B cell (primary cell): Measurements from ENCODE around the gene CROCC. TPM values are rescaled to one million over a fixed set of nuclear protein-coding genes. Genes with fewer than 3 reads are reported as not detected.

Experiments used
- ATAC-seq: fragments of 200-7000 bp; cut with Tn5 transposase; one replicate; pipeline ENCODE4 v1.10.0; 2021; ENCODE audit warnings: low read depth, mild to moderate bottlenecking, moderate number of reproducible peaks, moderate library complexity
- CTCF ChIA-PET: fragments of 350-600 bp; sonication (Branson Sonifier 250); formaldehyde crosslinking; loops from one replicate; lab custom pipeline; 2021; ENCODE audit warnings: antibody characterized with exemption, inconsistent platforms; lab: Charles Lee
- POLR2A ChIA-PET: fragments of 350-600 bp; sonication (Branson Sonifier 250); formaldehyde crosslinking; loops from one replicate; lab custom pipeline; 2021; ENCODE audit warnings: antibody characterized with exemption; lab: Charles Lee
- DNase-seq: peaks from one replicate; pipeline ENCODE4 v3.0.0; 2013
- H2AFZ ChIP-seq: 2 replicates; pipeline ENCODE4 v1.6.1; 2012; ENCODE audit warnings: mild to moderate bottlenecking, low read depth, low read length; ENCODE audit not compliant: insufficient read depth, poor library complexity, severe bottlenecking
- H3K27ac ChIP-seq, 2 donors: 1 replicate in 1 of 2; 2 replicates in 1 of 2; pipeline ENCODE4 v1.5.1; 2012 to 2013; ENCODE audit warnings: low read length in 2 of 2, mild to moderate bottlenecking in 2 of 2, moderate library complexity in 1 of 2
- H3K27me3 ChIP-seq, 4 experiments: fragments of 200-600 bp in 1 of 4; sonication (generic) in 1 of 4; replicated peaks in 1 of 4; 1 replicate in 2 of 4; 2 replicates in 2 of 4; pipeline versions ENCODE4 v1.6.1 to v1.7.0; 2013 to 2016; ENCODE audit warnings: low read length in 3 of 4, mild to moderate bottlenecking in 2 of 4, mixed read lengths in 1 of 4, moderate library complexity in 1 of 4; ENCODE audit not compliant: insufficient read depth in 4 of 4, control insufficient read depth in 3 of 4; ENCODE audit errors: control extremely low read depth in 1 of 4
- H3K36me3 ChIP-seq, 2 experiments: replicated peaks in 1 of 2; 1 replicate in 1 of 2; 2 replicates in 1 of 2; pipeline versions ENCODE4 v1.6.1 to v1.7.1; 2013; ENCODE audit warnings: low read length in 1 of 2; ENCODE audit not compliant: insufficient read depth in 2 of 2, control insufficient read depth in 1 of 2; ENCODE audit errors: control extremely low read depth in 1 of 2, extremely low read depth in 1 of 2
- H3K4me1 ChIP-seq, 2 donors: fragments of 200-600 bp in 1 of 2; sonication (generic) in 1 of 2; 1 replicate in 1 of 2; 2 replicates in 1 of 2; pipeline versions ENCODE4 v1.5.1 to v1.6.1; 2013 to 2017; ENCODE audit warnings: low read length in 2 of 2; ENCODE audit not compliant: control insufficient read depth in 2 of 2, insufficient read depth in 2 of 2
- H3K4me2 ChIP-seq: replicated peaks from 2 replicates; pipeline ENCODE3; 2012; ENCODE audit warnings: mild to moderate bottlenecking, low read depth, low read length; ENCODE audit not compliant: poor library complexity, severe bottlenecking
- H3K4me3 ChIP-seq, 5 experiments: fragments of 200-600 bp in 1 of 5; sonication (generic) in 1 of 5; 1 replicate in 3 of 5; 2 replicates in 2 of 5; pipeline versions ENCODE4 v1.5.1 to v1.7.0; 2011 to 2016; ENCODE audit warnings: low read length in 4 of 5, mild to moderate bottlenecking in 4 of 5, low read depth in 2 of 5, control low read depth in 1 of 5, moderate library complexity in 1 of 5; ENCODE audit not compliant: insufficient read depth in 1 of 5; ENCODE audit errors: control extremely low read depth in 1 of 5, extremely low read depth in 1 of 5
- H3K79me2 ChIP-seq: fragments of 200-600 bp; sonication (generic); one replicate; pipeline ENCODE4 v1.6.0; 2016; ENCODE audit warnings: low read length; ENCODE audit not compliant: control insufficient read depth, insufficient read depth
- H3K9ac ChIP-seq: fragments of 200-600 bp; sonication (generic); 2 replicates; pipeline ENCODE4 v1.6.1; 2017; ENCODE audit warnings: mild to moderate bottlenecking, low read length, moderate library complexity
- H3K9me3 ChIP-seq, 3 donors: one replicate each; pipeline versions ENCODE4 v1.6.1 to v1.7.1; 2013; ENCODE audit warnings: low read length in 2 of 3; ENCODE audit not compliant: control insufficient read depth in 2 of 3, insufficient read depth in 1 of 3; ENCODE audit errors: control extremely low read depth in 1 of 3
- H4K20me1 ChIP-seq: 2 replicates; pipeline ENCODE4 v1.6.0; 2012; ENCODE audit warnings: mild to moderate bottlenecking, low read length; ENCODE audit not compliant: insufficient read depth, control insufficient read depth, poor library complexity, severe bottlenecking
- H3K27ac Mint-ChIP-seq: one replicate; pipeline ENCODE4 v1.8.0; 2021; ENCODE audit warnings: mixed read lengths
- H3K27me3 Mint-ChIP-seq: one replicate; pipeline ENCODE4 v1.8.0; 2021; ENCODE audit warnings: mixed read lengths
- H3K4me1 Mint-ChIP-seq: one replicate; pipeline ENCODE4 v1.8.0; 2021; ENCODE audit warnings: mixed read lengths
- H3K4me3 Mint-ChIP-seq: one replicate; pipeline ENCODE4 v1.8.0; 2021; ENCODE audit warnings: mixed read lengths
- H3K9me3 Mint-ChIP-seq: one replicate; pipeline ENCODE4 v1.8.0; 2022; ENCODE audit warnings: mixed read lengths; ENCODE audit not compliant: insufficient read depth
- CTCF ChIP-seq: fragments of 200-600 bp; IDR thresholded peaks from one replicate; pipeline ENCODE4 v1.8.0; 2022; ENCODE audit warnings: antibody characterized with exemption, mild to moderate bottlenecking
- EZH2 ChIP-seq: IDR thresholded peaks from 2 replicates; pipeline ENCODE4 v1.6.1; 2012; ENCODE audit warnings: borderline replicate concordance, low read depth, mild to moderate bottlenecking, moderate library complexity, low read length; ENCODE audit not compliant: insufficient read depth, poor library complexity, severe bottlenecking
- whole genome bisulfite sequencing: methylation state at CpG from one replicate; pipeline ENCODE4 v1.1.5; 2013; ENCODE audit warnings: missing lambda C conversion rate; ENCODE audit not compliant: insufficient coverage; 5-methylcytosine and 5-hydroxymethylcytosine counted together
- intact Hi-C: fragments of 100-400 bp; cut with micrococcal nuclease; formaldehyde crosslinking; loops from one replicate; pipeline ENCODE4 v1.10.0; 2022
- polyA plus RNA-seq: library from polyadenylated mRNA; depleted of rRNA; stranded (reverse); fragments of >200 nt; gene quantifications from 2 replicates; pipeline ENCODE4 v1.2.3, GENCODE V29; 2012
- total RNA-seq, 2 donors: library from RNA; stranded (reverse); fragments of 120-200 nt in 1 of 2; gene quantifications; 1 replicate in 1 of 2; 2 replicates in 1 of 2; pipeline versions ENCODE4 v1.2.3 to v1.2.4, GENCODE V29; 2013 to 2022

The CROCC gene
- total and polyA plus RNA-seq, 2 donors (not counting 1 experiment from before 2014, with no cell fraction given): 66.2 to 120 TPM

- Histone ChIP-seq H3K4me1 (peaks cover 7 to 9% of the 10 kb centered on the region in 2 donors), H4K20me1 (no peaks in the 10 kb centered on the region), H2AFZ (peak overlapping the region; percentile 49), H3K79me2 (no peaks in the 10 kb centered on the region), H3K4me3 (peak overlapping the region in 1 of 5 experiments; percentile 43), H3K27me3 (peaks cover 0 to 32% (median 6%) of the 10 kb centered on the region in 4 experiments), H3K36me3 (peaks cover 0 to 3% of the 10 kb centered on the region in 2 experiments), H3K9me3 (peaks cover 0 to 4% (median 0%) of the 10 kb centered on the region in 3 donors), H3K27ac (no peak overlapping the region), H3K9ac (no peak overlapping the region), H3K4me2 (peak overlapping the region; percentile 73)
- ATAC-seq: no peak
- intact Hi-C loops: no loop called here
- WGBS: 14% methylated on average over 29 of the region's 44 CpGs
- Mint-ChIP-seq H3K4me1 (peaks cover 11% of the 10 kb centered on the region), H3K27me3 (peaks cover 20% of the 10 kb centered on the region), H3K27ac (no peak overlapping the region), H3K9me3 (no peaks in the 10 kb centered on the region), H3K4me3 (peak overlapping the region; percentile 29)
- ChIA-PET CTCF (no interaction called here), POLR2A (no interaction called here)
- TF ChIP-seq CTCF (no peak), EZH2 (no peak)
- no peak for DNase-seq
These were observed 58.0 kb downstream of the CROCC start for GRCh38 chr1:16979475-16980327.
